Measurements from ENCODE around the gene PLXNB3.
"Not testable (repeated sequence)": the region's sequence is repeated elsewhere in the genome, so short reads cannot be mapped to it uniquely, and the experiment has no call there.

Gene PLXNB3

GRCh38 chrX:153763989-153764755 lies at the start of gene PLXNB3:
PLXNB3 (plus strand) TSS chrX:153764249; CDS start chrX:153765536, 1,287 bp downstream.
- DNase-seq: peak; percentile 68

GRCh38 chrX:153714256-153714655 lies 49.8 kb upstream of the PLXNB3 start:
- no peak for DNase-seq

GRCh38 chrX:153717445-153717844 lies 46.6 kb upstream of the PLXNB3 start:
- no peak for DNase-seq

DNA sequence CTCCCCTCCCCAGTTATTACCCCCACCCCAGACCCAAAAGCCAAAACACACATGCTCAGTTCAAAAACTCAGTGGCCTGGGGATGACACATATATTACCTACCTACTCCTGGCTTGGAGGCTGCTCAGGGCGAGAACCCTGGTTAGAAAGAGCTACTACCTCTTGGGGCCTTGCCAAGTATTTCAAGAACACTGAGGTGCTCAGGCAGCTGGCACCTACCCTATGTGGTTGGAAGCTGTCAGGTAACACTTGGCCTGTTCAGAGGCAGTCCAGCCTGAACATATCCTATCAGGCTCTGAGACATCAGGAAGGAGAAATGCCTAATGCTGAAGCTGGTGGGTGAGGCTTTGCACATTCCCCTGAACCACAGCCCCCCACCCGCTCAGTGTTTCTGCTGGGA lies 44.8 kb upstream of the PLXNB3 start:
- no peak for DNase-seq

DNA sequence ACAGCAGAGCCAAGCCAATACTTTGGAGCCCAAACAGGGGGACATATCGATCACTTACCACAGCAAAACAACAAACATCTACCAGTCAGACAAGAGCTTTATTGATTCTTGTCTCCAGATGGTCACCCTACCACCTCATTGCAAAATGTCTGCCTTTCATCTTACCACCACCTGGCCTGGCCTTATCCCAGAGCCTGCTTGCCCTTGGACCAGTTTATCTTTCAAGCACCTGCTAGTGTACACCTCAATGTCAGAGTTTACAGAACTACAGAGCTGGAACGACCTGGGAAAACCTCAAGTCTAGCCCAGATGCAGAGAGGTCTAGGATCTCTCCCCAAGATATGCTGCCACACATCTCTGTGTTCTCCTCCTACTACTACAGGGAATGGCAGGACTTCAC lies 44.3 kb upstream of the PLXNB3 start:
- no peak for DNase-seq

DNA sequence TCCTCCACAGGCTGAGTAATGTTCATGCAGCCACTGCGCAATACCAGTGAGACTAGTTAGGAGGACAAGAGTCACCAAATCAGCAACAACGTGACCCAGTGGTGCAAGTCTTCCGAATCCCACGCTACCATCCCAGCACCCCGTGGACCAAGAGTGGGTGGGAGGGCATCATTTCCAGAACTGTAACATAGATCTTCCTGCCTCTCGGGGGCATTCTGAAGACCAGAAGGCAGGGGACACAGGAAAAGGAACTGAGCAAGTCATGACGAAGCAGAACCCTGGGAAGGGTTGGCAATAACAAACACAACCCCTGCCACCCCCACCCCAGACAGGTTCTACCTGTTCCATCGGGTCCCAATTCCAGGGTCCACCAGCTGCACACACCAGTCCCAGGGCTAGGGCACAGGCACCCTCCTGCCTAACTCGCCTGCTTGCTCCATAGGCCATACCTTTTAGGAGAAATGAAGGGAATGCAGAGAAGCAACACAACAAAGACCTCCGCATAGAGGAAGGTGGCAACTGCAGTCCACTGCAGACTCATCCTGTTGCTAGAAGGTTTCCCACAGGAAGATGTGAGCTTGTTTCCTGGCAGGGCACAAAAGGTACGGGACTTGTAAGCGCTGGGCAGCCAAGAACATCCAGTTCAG lies 41.2 kb upstream of the PLXNB3 start:
- no peak for DNase-seq

- DNase-seq: no peak
Measured at GRCh38 chrX:153723351-153724251, 40.4 kb upstream of the PLXNB3 start.

DNA sequence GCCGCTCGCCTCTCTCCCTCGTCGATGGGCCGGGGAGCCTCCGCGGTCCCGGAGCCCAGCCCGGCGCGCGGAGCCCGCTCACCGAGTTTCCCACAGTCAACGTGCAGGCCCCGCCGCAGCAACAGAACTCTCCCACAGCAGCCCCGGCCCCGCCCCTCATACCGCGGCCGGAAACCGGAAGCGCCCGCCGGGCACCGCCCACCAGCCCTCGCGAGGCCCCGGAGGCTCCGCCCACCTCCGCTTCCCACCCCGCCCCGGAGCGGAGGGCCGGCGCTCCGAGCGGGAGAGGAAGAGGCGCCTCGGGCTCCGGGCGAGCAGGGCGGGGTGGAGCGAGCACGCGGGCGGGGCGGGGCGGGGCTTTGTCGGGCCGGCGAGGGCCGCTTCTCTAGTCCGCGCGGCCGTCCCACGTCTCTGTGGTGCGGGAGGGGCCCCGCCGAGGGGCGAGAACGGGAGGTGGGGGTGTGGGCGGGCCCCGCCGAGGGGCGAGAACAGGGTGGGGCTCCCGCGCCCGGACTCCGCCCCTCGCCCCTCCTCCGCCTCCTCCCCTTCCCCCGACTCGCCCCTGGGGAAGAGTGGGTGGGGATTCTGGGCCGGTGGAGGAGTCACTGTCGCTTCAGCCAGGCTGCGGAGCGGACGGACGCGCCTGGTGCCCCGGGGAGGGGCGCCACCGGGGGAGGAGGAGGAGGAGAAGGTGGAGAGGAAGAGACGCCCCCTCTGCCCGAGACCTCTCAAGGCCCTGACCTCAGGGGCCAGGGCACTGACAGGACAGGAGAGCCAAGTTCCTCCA lies 39.6 kb upstream of the PLXNB3 start, which contains the start of the genes ABCD1 and BCAP31:
ABCD1 (plus strand) TSS at position 605 of the 787 bp plus-strand sequence. CDS start 411 bp downstream, outside the sequence.
BCAP31 (minus strand) TSS at position 136 of the 787 bp plus-strand sequence. CDS start 1,143 bp downstream, outside the sequence.
- peak; percentile 6 for DNase-seq

- no peak for DNase-seq
Measured at GRCh38 chrX:153725039-153725831, 38.8 kb upstream of the PLXNB3 start.

- no peak for DNase-seq
Measured at GRCh38 chrX:153725832-153726285, 38.2 kb upstream of the PLXNB3 start.

GRCh38 chrX:153726286-153727122 lies 37.5 kb upstream of the PLXNB3 start:
- no peak for DNase-seq

- no peak for DNase-seq
Measured at GRCh38 chrX:153727123-153727931, 36.7 kb upstream of the PLXNB3 start.

DNA sequence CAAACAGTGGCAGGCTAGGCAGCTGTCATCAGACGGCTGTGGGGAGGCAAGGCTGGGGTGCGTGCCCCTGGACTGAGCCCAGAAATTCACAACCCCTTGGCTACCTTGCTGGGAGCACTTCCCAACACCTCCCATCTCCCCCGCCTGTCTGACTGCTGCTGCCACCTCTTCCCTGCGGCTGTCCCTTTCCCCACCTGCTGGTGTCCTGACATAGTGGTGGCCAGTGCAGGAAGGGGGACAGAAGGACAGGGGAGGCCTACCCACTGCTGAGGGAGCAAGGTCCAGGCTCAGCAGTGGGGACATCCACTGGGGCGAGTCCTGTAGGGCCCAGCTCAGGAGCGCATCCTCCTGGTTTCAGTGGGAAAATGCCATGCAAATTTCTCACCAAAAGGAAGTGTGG lies 36.0 kb upstream of the PLXNB3 start:
- no peak for DNase-seq

- no peak for DNase-seq
Measured at GRCh38 chrX:153728951-153729631, 35.0 kb upstream of the PLXNB3 start.

DNA sequence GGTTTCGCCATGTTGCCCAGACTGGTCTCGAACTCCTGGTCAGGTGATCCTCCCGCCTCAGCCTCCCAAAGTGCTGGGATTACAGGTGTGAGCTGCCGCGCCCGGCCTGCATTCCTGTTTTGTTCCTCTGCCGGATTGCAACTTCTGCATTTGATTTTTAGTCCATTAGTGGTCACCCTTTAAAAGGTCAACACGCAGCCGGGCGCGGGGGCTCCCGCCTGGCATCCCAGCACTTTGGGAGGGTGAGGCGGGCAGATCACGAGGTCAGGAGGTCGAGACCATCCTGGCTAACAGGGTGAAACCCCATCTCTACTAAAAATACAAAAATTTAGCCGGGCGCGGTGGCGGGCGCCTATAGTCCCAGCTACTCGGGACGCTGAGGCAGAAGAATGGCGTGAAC lies 33.9 kb upstream of the PLXNB3 start:
- DNase-seq: not testable (repeated sequence)

DNA sequence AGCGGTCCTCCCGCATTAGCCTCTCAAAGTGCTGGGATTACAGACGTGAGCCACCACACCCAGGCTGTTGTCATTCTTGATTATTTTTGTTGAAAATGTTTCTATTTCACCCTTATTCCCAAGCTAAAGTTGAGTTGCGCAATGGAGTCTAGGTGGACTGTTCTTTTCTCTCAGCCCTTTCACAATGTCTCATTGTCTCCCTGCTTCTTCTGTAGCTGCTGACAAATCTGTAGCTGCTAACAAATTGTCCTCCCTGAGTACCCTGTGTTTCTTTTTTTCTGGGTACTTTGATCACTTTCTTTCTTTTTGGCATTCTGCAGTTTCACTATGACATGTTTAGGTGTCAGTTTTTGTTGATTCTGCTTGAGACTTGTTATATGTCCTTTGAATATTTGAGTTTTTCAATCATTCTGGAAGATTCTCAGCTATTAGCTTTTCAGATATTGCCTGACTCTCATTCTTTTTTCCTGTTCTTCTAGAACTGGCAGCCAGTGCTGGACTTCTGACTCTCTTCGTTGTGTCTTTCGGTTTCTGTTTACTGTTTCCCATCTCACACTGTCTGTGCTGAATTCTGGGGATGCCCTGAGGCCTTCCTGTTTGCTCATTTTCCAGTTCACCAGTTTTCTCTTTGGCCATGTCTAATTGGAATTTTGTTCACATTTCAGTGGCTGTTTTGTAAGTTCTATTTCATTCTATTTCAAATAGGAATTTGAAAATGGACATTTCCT lies 32.8 kb upstream of the PLXNB3 start:
- no peak for DNase-seq

- DNase-seq: no peak
Measured at GRCh38 chrX:153731845-153732215, 32.2 kb upstream of the PLXNB3 start.

DNA sequence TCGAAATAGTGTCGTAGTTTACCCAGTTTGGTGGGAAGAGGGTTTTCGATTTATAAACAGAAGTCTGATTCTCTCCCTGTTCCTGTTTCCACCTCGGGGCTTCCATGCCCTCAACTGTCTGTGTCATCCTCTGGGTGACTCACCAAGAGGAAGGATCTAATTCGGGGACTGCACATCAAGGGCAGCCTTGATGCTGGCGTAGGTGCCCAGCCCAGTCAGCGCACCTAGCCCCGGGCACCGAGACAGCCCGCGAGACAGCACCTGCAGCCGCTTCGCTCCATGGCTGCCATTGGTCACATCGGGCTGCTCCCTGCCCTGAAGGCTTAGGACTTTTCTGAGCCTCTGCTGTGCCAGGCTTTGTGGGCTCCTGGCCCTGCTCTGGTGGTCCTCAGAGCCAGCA lies 31.6 kb upstream of the PLXNB3 start:
- no peak for DNase-seq

All from NCI-H1436 treated with DMSO at 0.1 percent for 48 hours (cell line).